Thyroid gland (tissue), 4 donors: Measurements from ENCODE around the gene MBD3L1. TPM values are rescaled to one million over a fixed set of nuclear protein-coding genes. Genes with fewer than 3 reads are reported as not detected.

Experiments used
- DNase-seq, 2 donors: peaks; one replicate each; pipeline ENCODE4 v3.0.0-alpha.2; 2019
- H3K27ac ChIP-seq, 3 donors: fragments of 200-600 bp; sonication (generic); 1 replicate in 2 of 3; 2 replicates in 1 of 3; pipeline ENCODE4 v1.5.1; 2016 to 2019; ENCODE audit warnings: mild to moderate bottlenecking in 1 of 3, moderate library complexity in 1 of 3
- H3K27me3 ChIP-seq: fragments of 200-600 bp; sonication (generic); one replicate; pipeline ENCODE4 v1.5.1; 2019
- H3K36me3 ChIP-seq, 2 donors: fragments of 200-600 bp; sonication (generic); one replicate each; pipeline ENCODE4 v1.5.1; 2016 to 2019
- H3K4me1 ChIP-seq, 2 donors: fragments of 200-600 bp; sonication (generic); one replicate each; pipeline ENCODE4 v1.5.1; 2017 to 2019
- H3K4me3 ChIP-seq, 3 donors: fragments of 200-600 bp; sonication (generic); replicated peaks in 1 of 3; 1 replicate in 2 of 3; 2 replicates in 1 of 3; pipeline ENCODE4 v1.5.1; 2016; ENCODE audit warnings: mild to moderate bottlenecking in 1 of 3
- H3K9me3 ChIP-seq: fragments of 200-600 bp; sonication (generic); one replicate; pipeline ENCODE4 v1.5.1; 2017
- POLR2A ChIP-seq, 2 donors: fragments of 450-650 bp; IDR thresholded peaks; one replicate each; pipeline ENCODE4 v1.6.1; 2017; ENCODE audit warnings: antibody characterized with exemption in 2 of 2, mild to moderate bottlenecking in 2 of 2, moderate library complexity in 1 of 2
- WGBS, 2 donors: methylation state at CpG; one replicate each; pipeline ENCODE4 v1.1.5; 2017; 5-methylcytosine and 5-hydroxymethylcytosine counted together
- intact Hi-C: fragments of 100-400 bp; cut with DNase I; formaldehyde crosslinking; loops from one replicate; pipeline ENCODE4 v1.15.1; 2023
- total RNA-seq, 4 donors: library from RNA; depleted of rRNA; stranded (reverse); fragments of >200 nt; gene quantifications; one replicate each; pipeline ENCODE4 v1.2.3, GENCODE V29; 2016
- TF ChIP-seq, protein P1 (sequence below), 6 experiments: fragments of 200-600 bp in 3 of 6; fragments of 450-650 bp in 3 of 6; sonication (generic) in 3 of 6; IDR thresholded peaks; one replicate each; pipeline ENCODE4 v1.5.1; 2016 to 2019; ENCODE audit warnings: antibody characterized with exemption in 6 of 6, mild to moderate bottlenecking in 2 of 6, inconsistent platforms in 1 of 6, moderate library complexity in 1 of 6

MBD3L1 gene
- total RNA-seq, 4 donors from 2014 or later: not detected

GRCh38 chr19:8877854-8878705, 45.9 kb downstream of the MBD3L1 start:
- Histone ChIP-seq H3K4me3 (no peak overlapping the region), H3K4me1 (no peaks in the 10 kb centered on the region), H3K27me3 (no peaks in the 10 kb centered on the region), H3K9me3 (no peaks in the 10 kb centered on the region), H3K27ac (no peak overlapping the region), H3K36me3 (no peaks in the 10 kb centered on the region)
- no peak for DNase-seq
- intact Hi-C loops: no loop called here
- 22 to 33% methylated on average over 6 of the region's 6 CpGs for WGBS, 2 donors
- TF ChIP-seq, protein P1, sequence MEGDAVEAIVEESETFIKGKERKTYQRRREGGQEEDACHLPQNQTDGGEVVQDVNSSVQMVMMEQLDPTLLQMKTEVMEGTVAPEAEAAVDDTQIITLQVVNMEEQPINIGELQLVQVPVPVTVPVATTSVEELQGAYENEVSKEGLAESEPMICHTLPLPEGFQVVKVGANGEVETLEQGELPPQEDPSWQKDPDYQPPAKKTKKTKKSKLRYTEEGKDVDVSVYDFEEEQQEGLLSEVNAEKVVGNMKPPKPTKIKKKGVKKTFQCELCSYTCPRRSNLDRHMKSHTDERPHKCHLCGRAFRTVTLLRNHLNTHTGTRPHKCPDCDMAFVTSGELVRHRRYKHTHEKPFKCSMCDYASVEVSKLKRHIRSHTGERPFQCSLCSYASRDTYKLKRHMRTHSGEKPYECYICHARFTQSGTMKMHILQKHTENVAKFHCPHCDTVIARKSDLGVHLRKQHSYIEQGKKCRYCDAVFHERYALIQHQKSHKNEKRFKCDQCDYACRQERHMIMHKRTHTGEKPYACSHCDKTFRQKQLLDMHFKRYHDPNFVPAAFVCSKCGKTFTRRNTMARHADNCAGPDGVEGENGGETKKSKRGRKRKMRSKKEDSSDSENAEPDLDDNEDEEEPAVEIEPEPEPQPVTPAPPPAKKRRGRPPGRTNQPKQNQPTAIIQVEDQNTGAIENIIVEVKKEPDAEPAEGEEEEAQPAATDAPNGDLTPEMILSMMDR (IDR thresholded peaks at IDR 0.05): no peak
- TF ChIP-seq POLR2A (IDR thresholded peaks at IDR 0.05): no peak

DNA sequence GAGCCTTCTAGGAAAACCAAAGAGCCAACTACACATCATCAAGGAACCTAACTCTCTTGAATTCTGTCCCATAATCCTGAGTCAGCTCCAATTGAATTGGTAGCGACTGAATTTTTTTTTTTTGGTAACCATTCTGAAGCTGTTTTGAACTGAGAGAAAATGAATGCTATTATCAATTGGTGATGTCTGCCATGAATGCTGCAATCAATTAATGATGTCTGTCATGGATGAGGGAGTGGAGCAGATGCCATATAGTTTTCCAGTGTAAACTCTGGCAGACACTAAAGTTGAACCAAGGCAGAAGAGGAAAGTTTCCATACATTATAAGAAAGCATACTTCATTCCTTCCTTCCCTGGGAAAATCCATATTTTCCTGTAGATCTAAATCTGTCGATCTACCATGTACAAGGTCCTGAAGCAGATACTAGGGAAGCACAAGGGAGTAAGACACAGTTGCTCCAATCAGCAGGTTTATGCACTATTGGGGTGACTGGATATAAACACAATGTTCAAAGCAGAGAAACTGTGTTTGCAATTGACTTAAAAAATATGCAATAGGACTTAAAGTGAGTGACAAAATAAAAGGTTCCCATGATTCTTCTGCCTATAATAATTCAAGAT, 48.8 kb downstream of the MBD3L1 start:
- intact Hi-C loops: no loop called here
- TF ChIP-seq, protein P1 (IDR thresholded peaks at IDR 0.05): no peak
- no peak for TF ChIP-seq POLR2A (IDR thresholded peaks at IDR 0.05)
- Histone ChIP-seq H3K9me3 (no peaks in the 10 kb centered on the region), H3K36me3 (no peaks in the 10 kb centered on the region), H3K27me3 (no peaks in the 10 kb centered on the region), H3K4me1 (no peaks in the 10 kb centered on the region), H3K4me3 (no peak overlapping the region), H3K27ac (no peak overlapping the region)
- DNase-seq: no peak
- WGBS, 2 donors: 66 to 71% methylated on average over 2 of the region's 2 CpGs

GRCh38 chr19:8881512-8881911, 49.3 kb downstream of the MBD3L1 start:
- no peaks in the 10 kb centered on the region for H3K9me3 ChIP-seq
- H3K27me3 ChIP-seq: no peaks in the 10 kb centered on the region
- H3K4me3 ChIP-seq: no peak overlapping the region
- intact Hi-C loops: no loop called here
- H3K36me3 ChIP-seq: no peaks in the 10 kb centered on the region
- no peak for DNase-seq
- TF ChIP-seq, protein P1 (IDR thresholded peaks at IDR 0.05): no peak
- no peak for TF ChIP-seq POLR2A (IDR thresholded peaks at IDR 0.05)
- no peaks in the 10 kb centered on the region for H3K4me1 ChIP-seq
- H3K27ac ChIP-seq: no peak overlapping the region

GRCh38 chr19:8884416-8884815, 52.2 kb downstream of the MBD3L1 start:
- H3K36me3 ChIP-seq: no peaks in the 10 kb centered on the region
- no peak for TF ChIP-seq POLR2A (IDR thresholded peaks at IDR 0.05)
- TF ChIP-seq, protein P1 (IDR thresholded peaks at IDR 0.05): no peak
- intact Hi-C loops: no loop called here
- H3K4me1 ChIP-seq: no peaks in the 10 kb centered on the region
- no peaks in the 10 kb centered on the region for H3K27me3 ChIP-seq
- no peak for DNase-seq
- H3K27ac ChIP-seq: no peak overlapping the region
- H3K9me3 ChIP-seq: no peaks in the 10 kb centered on the region
- no peak overlapping the region for H3K4me3 ChIP-seq

- no peak for TF ChIP-seq POLR2A (IDR thresholded peaks at IDR 0.05)
- TF ChIP-seq, protein P1 (IDR thresholded peaks at IDR 0.05): no peak
- DNase-seq: no peak
- intact Hi-C loops: no loop called here
- no peak overlapping the region for H3K4me3 ChIP-seq
- no peaks in the 10 kb centered on the region for H3K9me3 ChIP-seq
- no peaks in the 10 kb centered on the region for H3K27me3 ChIP-seq
- H3K36me3 ChIP-seq: no peaks in the 10 kb centered on the region
- no peaks in the 10 kb centered on the region for H3K4me1 ChIP-seq
- 69 to 76% methylated on average over 2 of the region's 2 CpGs for WGBS, 2 donors
- no peak overlapping the region for H3K27ac ChIP-seq
Measured at GRCh38 chr19:8887364-8887763, 55.2 kb downstream of the MBD3L1 start.
